Renal cortex interstitium (tissue), 11 donors: ENCODE results near the gene TTL. TPM values are rescaled to one million over a fixed set of nuclear protein-coding genes. Genes with fewer than 3 reads are reported as not detected.
"Not testable (repeated sequence)": the region's sequence is repeated elsewhere in the genome, so short reads cannot be mapped to it uniquely, and the experiment has no call there.

Experiments
- DNase-seq, 11 donors: peaks; one replicate each; pipeline ENCODE4 v3.0.0-alpha.2; 2013; ENCODE audit warnings: low read depth in 9 of 11, low spot score in 4 of 11; ENCODE audit errors: extremely low read depth in 1 of 11
- polyA plus RNA-seq, 3 donors: library from polyadenylated mRNA; unstranded; fragments of 120-200 nt; gene quantifications; one replicate each; pipeline ENCODE4 v1.2.1, GENCODE V29; 2013; ENCODE audit not compliant: insufficient read length in 3 of 3

The TTL gene
- polyA plus RNA-seq, 3 donors, result 36.9 to 42.2 (median 41.1) TPM

DNA sequence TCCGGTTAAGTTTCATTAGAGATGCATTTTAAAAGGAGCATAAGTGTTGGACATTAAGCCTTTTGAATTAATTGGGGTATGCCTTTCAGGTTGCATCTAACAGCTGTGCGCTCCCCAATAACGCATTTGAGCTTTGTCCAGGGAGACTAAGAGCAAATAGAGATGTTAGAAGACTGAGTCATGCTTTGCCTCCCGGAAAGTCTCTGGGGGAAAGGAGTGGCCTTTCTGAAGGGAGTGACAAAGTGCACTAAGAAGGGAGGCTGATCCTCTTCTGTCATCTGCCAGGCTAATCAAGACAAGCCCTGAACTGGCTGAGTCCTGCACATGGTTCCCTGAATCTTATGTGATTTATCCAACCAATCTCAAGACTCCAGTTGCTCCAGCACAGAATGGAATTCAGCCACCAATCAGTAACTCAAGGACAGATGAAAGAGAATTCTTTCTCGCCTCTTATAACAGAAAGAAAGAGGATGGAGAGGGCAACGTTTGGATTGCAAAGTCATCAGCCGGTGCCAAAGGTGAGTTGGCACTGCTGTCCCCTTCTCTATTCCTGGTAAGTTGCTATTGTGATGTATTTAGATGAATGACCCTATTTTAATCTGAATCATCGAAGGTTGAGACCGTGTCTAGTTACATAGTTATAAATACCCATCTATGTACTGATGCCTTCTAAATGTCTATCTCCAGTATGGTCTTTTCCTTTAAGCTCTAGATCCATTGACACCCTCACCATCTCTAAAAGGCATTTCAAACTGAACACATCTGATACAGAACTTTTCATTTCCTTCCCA, 12.1 kb downstream of the TTL start:
- DNase-seq, result peak in 1 of 11 donors; percentile 15

DNA sequence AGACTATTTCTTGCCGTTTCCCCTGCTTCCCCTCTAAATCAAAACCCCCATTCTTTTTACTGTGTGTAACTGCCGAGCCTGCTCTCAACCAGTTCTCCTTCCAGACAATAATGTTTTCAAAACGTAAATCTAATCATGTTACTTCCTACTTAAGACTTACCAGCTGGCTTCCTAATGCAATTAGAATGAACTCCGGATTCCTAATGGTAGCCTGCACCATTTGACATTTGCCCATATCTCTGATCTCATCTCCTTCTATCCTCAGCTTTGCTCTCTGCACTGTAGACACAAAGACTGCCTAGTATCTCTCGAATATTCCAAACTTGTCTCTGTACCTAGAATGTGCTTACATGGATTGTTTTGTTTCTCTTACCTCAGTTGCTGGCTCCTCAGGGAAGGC, 12.9 kb downstream of the TTL start:
- DNase-seq, result peak in 1 of 11 donors; percentile 14

DNA sequence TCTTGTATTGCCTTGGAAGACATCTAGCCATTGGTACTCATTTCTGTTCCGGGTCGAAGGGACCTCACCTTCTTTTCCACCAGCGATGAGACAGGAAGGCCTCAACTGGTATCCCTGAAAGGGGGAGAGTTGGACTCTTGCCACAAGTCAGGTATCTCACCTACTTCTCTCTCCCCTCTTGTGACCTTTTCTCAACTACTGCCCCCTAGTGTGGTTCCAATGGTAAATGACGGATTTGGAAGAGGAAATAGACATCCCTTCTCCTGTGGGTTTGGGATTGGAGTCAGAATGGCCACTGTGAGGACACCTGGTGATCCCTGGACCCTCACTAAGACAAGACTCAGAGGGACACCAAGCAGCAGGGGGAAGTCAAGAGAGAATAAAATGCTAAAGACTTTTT, 13.9 kb downstream of the TTL start:
- DNase-seq, result not testable (repeated sequence)

DNA sequence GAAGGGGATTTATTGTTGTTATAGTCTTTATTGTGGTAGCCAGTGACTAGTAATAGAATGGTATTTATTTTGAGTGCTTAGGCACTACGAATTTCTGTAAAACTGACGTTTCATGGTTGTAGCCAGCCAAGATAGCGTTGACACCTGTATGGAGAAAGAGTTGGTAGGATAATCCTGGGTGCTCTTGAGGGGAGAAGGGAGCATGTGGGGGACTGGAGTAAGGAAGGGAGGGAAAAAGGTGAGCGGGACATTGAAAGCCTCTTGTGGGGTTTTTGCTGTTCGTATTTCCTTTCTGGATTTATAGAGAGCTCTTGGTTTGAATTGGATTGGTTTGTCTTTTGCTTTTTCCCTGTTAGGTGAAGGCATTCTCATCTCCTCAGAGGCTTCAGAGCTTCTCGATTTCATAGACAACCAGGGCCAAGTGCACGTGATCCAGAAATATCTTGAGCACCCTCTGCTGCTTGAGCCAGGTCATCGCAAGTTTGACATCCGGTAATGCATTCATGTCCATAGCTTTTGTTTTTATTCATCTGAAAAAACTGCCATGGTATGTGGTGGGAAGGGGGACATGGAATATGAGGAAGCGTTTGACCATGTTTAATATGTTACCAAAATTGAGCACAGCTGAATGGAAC, 19.0 kb downstream of the TTL start:
- DNase-seq, result peak in 1 of 11 donors; percentile 12

DNA sequence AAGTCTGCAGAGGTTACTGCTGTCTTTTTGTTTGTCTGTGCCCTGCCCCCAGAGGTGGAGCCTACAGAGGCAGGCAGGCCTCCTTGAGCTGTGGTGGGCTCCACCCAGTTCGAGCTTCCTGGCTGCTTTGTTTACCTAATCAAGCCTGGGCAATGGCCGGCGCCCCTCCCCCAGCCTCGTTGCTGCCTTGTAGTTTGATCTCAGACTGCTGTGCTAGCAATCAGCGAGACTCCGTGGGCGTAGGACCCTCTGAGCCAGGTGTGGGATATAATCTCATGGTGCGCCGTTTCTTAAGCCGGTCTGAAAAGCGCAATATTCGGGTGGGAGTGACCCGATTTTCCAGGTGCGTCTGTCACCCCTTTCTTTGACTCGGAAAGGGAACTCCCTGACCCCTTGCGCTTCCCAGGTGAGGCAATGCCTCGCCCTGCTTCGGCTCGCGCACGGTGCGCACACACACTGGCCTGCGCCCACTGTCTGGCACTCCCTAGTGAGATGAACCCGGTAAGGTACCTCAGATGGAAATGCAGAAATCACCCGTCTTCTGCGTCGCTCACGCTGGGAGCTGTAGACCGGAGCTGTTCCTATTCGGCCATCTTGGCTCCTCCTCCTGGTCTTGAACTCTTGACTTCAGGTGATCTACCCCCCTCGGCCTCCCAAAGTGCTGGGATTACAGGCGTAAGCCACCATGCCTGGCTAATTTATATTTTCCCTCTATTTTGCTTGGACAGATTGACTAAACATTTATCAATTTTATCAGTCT, 27.5 kb downstream of the TTL start:
- not testable (repeated sequence) for DNase-seq

DNA sequence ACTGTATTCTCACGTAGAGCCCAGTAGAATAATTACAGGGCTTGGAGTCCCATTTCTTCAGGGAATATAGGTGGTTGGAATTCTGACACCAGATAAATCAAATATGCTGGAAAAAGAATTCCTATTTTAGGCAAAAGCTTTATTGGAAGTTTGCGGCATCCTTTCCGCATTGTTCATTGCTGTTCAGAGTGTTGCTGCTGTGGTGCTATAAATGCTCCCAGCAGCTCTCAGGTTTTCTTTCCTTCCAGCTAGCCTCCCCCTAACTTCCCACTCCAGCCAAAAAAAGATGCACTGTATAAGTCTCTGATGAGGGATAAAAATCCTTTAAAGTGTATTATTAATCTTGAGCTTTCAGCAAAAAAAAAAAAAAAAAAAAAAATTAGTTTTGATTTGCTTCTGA, 34.8 kb downstream of the TTL start:
- no peak for DNase-seq

DNA sequence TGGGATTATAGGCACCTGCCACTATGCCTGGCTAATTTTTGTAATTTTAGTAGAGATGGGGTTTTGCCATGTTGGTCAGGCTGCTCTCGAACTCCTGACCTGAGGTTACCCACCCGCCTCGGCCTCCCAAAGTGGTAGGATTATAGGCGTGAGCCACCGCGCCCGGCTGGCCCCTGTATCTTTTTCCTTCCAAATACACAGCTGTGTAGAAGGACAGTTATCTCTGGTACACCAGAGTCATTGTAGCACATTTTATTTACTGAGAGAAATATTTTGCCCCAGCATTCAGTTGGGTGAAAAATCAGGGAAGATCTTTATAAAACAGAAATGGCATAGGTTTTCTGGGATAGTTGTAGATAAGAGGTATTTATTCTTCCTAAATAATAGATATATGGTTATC, 36.9 kb downstream of the TTL start:
- no peak for DNase-seq

DNA sequence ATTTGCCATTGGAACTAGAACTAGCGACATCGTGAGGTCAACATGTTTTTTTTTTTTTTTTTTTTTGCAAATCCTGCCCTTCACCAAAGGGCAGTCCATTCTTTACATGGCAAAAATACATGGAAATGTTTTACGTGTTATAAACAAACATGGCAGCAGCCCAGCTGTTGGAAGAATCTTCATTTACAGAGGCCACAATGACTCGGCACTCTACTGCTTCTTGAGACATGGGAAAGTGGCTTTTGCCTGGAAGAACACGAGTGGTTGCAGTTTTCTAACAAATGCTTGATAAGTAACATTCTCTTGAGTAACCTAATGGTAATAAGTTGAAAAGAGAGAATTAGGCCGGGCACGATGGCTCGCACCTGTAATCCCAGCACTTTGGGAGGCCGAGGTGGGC, 37.5 kb downstream of the TTL start:
- no peak for DNase-seq

DNA sequence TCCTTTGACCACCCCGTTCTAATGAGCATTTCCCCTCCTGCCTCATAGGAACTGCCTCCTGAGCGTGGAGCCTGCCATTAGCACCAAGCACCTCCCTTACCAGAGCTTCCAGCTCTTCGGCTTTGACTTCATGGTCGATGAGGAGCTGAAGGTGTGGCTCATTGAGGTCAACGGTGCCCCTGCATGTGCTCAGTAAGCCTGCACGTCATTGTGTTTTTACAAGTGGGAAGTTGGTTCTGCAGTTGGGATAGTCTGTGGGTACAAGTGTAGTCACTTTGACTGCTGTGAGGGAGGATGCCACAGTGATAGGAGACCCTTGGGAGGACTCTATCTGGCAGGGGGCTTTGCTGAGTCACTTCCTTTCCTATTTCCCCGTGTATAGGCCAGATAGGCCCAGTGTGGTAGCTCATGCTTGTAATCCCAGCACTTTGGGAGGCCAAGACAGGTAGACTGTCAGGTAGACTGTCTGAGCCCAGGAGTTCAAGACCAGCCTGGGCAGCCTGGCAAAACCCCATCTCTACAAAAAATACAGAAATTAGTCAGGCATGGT, 38.4 kb downstream of the TTL start:
- no peak for DNase-seq

DNA sequence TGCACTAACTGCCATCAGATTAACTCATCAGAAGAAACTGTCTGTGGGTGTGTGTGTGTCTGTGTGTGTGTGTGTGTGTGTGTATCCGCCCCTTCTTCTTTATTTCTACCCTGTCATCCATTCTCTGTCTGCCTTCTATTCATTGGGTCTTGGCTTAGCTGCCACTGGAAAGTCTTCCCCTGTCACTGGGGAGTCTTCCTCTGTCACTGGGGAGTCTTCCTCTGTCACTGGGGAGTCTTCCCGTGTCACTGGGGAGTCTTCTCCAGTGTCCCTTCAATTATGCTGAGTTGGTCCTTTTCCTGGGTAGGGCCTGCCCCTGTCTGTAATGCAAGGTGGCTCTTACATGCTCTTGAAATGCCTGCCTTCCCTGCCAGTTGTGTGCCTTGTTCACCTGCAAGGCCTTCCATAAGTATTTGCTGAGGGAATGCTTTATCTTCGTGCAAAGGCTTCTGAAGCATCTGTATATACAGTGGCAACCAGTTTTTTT, 41.4 kb downstream of the TTL start:
- no peak for DNase-seq

DNA sequence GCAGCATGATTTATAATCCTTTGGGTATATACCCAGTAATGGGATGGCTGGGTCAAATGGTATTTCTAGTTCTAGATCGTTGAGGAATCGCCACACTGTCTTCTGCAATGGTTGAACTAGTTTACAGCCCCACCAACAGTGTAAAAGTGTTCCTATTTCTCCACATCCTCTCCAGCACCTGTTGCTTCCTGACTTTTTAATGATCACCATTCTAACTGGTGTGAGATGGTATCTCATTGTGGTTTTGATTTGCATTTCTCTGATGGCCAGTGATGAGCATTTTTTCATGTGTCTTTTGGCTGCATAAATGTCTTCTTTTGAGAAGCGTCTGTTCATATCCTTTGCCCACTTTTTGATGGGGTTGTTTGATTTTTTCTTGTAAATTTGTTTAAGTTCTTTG, 42.3 kb downstream of the TTL start:
- not testable (repeated sequence) for DNase-seq

DNA sequence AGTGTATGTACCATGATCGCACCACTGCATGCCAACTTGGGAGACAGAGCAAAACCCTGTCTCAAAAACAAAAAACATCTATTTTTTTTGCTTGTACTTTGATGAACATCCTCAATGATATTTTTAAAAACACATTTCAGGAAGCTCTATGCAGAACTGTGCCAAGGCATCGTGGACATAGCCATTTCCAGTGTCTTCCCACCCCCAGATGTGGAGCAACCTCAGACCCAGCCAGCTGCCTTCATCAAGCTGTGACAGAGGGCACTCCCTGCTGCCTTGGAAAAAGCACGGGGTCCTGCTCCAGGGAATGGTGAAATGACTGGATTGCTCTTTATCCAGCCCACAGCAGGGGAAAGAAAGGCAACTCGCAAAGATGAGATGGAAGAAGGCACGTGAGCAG, 46.6 kb downstream of the TTL start:
- DNase-seq, result no peak

DNA sequence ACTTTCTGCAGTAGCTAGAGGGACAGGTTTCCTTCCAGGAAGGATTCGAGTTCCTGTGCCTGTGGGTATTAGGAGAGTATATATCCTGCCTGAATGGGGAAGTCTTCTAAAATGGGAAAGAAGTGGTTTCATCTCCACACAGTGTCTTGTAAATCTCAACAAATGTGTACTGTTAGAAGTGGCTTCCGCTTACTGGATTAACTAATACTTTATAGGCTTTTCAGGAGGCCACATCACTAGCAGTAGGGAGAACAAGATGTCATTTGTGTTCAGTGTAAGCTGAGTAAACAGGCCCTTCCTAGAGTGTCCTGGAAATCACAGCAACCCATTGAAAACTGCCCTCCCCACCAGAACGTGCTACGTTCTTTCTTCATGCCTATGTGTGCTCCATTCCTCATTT, 47.8 kb downstream of the TTL start:
- DNase-seq, result no peak

DNA sequence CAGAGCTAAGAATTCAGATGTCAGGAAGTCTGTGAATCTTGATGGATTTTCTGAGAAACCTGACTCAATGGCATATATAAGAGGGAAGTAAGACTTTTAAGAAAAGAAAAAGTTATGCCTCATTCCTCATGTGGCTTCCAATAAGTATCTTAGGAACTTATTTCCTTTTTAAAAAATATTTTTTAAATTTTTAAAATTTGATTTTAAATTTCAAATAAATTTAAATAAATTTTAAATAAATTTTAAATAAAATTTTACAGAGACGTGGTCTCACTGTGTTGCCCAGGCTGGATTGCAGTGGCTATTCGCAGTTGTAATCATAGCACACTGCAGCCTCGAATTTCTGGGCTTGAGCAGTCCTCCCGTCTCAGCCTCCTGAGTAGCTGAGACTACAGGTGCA, 48.8 kb downstream of the TTL start:
- DNase-seq, result no peak

DNA sequence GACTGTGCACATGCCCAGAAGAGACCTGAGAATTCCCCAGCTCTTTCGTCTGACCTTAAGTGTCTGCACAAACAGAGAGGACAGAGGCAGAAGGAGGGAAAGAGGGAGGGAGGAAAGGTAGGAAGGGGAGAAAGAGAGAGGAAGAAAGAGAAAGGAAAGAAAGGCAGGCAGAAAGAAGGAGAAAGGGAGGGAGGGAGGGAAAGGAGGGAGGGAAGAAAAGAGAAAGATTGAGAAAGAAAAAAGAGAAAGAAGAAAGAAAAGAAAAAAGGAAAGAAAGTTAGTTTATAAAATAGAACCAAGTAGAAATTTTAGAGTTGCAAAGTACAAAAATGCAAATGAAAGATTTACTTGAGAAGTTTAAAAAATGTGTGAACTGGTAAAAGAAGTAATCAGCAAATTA, 52.9 kb downstream of the TTL start:
- no peak for DNase-seq

DNA sequence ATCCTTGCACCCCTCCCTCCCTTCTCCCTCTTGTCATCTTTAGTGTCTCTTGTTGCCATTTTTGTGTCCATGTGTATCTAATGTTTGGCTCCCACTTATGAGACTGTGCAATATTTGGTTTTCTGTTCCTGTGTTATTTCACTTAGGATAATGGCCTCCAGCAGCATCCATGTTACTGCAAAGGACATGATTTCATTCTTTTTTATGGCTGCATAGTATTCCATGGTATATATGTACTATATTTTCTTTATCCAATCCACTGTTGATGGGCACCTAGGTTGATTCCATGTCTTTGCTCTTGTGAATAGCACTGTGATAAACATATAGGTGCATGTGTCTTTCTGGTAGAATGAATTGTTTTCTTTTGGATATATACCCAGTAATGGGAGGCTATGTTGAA, 54.7 kb downstream of the TTL start:
- not testable (repeated sequence) for DNase-seq

DNA sequence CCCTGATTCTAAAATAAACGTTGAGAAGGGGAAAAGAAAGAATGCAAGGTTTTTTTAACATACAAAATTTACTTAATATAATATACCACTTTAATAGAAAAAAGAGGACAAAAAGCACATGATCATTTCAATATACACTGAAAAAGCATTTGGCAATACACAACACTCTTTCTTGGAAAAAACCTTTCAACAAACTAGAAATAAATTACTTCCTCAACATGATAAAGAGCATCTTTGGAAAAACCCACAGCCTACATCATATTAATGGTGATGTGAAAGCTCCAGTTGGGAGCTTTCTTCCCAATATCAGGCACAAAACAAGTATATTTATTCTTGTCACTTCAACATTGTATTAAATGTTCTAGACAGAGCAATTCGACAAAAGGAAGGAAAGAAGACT, 57.4 kb downstream of the TTL start:
- DNase-seq, result no peak

DNA sequence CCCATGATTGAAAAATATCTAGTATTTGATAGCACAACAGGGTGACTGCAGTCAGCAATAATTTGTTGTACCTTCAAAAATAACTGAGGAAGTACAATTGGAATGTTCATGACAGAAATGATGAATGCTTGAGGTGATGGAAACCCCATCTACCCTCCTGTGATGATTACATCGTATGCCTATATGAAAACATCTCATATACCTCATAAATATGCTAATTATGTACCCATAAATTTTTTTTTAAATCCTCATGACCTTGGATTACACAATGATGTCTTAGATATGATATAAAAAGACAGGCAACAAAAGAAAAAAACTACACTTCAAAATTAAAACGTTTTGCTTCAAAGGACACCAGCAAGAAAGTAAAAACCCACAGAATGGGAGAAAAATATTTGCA, 59.0 kb downstream of the TTL start:
- DNase-seq, result no peak

DNA sequence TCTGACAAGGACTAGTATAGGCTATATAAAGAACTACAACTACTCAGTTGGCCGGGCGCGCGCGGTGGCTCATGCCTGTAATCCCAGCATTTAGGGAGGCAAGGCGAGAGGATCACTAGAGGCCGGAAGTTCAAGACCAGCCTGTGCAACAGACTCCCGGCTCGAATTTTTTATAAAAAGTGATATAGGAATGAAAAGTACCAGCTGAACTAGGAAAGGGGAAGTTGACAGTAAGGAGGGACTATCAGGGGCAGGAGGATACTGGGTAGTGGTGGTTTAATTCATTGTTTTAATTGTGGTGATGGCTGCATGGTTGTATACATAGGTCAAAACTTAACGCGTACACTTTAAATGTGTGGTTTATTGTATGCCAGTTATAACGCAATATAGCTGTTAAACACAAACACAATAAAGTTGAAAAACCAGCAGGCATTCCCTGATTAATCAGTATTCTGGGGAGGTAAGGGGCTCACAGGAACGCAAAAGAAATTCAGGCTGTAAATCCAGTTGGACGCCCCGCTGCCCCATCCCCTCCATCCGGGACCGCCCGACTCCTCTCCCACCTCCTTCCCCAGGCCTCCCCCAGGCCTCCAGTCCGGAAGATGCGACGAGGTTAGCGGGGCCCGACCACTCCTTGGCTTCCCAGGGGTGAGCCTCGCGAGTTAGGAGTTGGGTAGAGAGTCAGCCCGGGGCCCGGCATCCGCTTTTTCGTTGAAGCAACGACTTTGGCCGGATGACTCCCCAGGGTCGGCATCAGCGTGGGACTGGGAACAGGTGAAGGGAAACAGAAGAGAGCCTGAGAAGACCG, 59.6 kb downstream of the TTL start:
- DNase-seq, result peak in 10 of 11 donors; percentile 44 to 78 (median 68)
